ENCODE results near the gene USP31. TPM values are rescaled to one million over a fixed set of nuclear protein-coding genes. Genes with fewer than 3 reads are reported as not detected.
"Not testable (repeated sequence)": the region's sequence is repeated elsewhere in the genome, so short reads cannot be mapped to it uniquely, and the experiment has no call there.

Gene USP31
- total RNA-seq, 2 experiments from 2014 or later, result 5.1 to 5.4 TPM

DNA sequence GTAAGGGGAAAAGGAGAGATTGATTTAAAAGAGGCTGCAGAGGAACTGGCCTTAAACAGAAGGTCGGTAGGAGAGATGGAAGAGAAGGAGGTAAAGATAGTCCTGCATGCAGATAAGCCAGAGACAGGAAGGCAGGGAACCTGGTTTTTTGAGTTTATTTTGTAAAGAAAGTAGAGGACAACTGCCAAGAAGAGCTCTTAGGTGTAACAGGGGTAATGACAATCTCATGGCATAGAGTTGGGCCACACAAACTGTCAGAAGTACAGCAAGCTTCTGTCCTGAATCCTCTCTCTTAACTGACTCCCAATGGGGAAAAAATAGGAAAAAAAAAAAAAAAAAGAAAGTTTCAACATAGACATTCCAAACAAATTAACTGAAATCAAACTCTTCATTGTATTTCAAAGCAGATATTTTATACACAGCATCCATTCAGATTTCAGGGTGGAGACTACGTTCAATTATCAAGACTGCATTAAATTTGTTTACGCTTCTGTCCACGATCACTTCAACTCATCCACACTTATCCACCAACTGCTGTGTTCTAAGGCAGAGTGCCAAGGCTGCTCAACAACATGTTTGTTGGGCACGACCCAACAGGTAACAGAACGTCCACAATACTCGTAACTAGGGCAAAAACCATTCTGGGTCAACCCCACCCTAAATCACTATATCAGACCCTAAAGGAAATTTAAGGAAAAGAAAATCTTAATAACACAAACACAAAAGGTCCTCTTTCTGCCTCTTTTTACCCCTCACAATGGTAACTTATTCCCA is 34.9 kb downstream of the USP31 start:
- POLR2A ChIA-PET, result no interaction called here
- CTCF ChIA-PET, result no interaction called here
- H3K4me1 Mint-ChIP-seq, result no peaks in the 10 kb centered on the region
- H3K36me3 Mint-ChIP-seq (ENCODE audit: low read depth), result no peaks in the 10 kb centered on the region
- H3K27me3 Mint-ChIP-seq, result no peaks in the 10 kb centered on the region
- no peak for DNase-seq
- no peak overlapping the region for H3K27ac Mint-ChIP-seq
- no peak overlapping the region for H3K4me3 Mint-ChIP-seq
- H3K9me3 Mint-ChIP-seq, result no peaks in the 10 kb centered on the region

GRCh38 chr16:23113185-23113584 is 36.1 kb downstream of the USP31 start:
- no peak overlapping the region for H3K27ac Mint-ChIP-seq
- H3K9me3 Mint-ChIP-seq, result no peaks in the 10 kb centered on the region
- no peaks in the 10 kb centered on the region for H3K36me3 Mint-ChIP-seq (ENCODE audit: low read depth)
- H3K4me1 Mint-ChIP-seq, result no peaks in the 10 kb centered on the region
- POLR2A ChIA-PET, result no interaction called here
- DNase-seq, result no peak
- no peak overlapping the region for H3K4me3 Mint-ChIP-seq
- CTCF ChIA-PET, result no interaction called here
- no peaks in the 10 kb centered on the region for H3K27me3 Mint-ChIP-seq

DNA sequence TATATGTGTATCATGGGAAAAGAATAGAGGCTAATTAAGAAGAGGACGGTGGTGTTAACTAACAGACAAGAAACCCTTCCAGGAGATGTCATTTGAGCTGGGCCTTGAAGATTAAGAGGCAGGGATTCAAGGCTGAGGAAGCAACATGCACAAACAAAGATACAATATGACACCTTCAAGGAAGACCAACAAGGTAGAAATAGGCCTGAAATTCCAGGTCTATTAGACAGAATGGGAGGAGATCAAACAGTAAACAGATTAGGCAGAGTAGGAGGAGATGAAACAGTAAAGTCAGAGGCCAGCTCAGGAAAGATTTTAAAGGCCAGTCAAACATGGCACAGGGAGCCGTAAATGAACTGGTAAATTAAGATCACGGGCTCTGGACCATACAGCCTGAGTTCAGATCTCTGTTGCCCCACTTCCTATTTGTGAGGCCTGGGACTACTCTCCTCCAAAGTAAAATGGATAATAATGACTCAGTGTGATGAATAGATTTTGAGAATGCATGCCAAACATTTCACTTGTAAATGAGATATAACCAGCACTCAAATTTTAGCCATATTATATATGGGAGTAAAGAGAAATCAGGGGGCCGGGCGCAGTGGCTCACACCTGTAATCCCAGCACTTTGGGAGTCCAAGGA is 38.9 kb downstream of the USP31 start:
- H3K36me3 Mint-ChIP-seq (ENCODE audit: low read depth), result no peaks in the 10 kb centered on the region
- no peak overlapping the region for H3K4me3 Mint-ChIP-seq
- DNase-seq, result no peak
- H3K9me3 Mint-ChIP-seq, result no peaks in the 10 kb centered on the region
- POLR2A ChIA-PET, result no interaction called here
- H3K27ac Mint-ChIP-seq, result no peak overlapping the region
- H3K27me3 Mint-ChIP-seq, result no peaks in the 10 kb centered on the region
- CTCF ChIA-PET, result interaction anchor here (1.4 kb wide), 1 partner anchor 16 kb away, joined by 3 read pairs; no protein-coding TSS in a partner anchor
- no peaks in the 10 kb centered on the region for H3K4me1 Mint-ChIP-seq

- H3K27me3 Mint-ChIP-seq, result no peaks in the 10 kb centered on the region
- no peak overlapping the region for H3K27ac Mint-ChIP-seq
- H3K36me3 Mint-ChIP-seq (ENCODE audit: low read depth), result no peaks in the 10 kb centered on the region
- POLR2A ChIA-PET, result no interaction called here
- no peak for DNase-seq
- no peak overlapping the region for H3K4me3 Mint-ChIP-seq
- no peaks in the 10 kb centered on the region for H3K4me1 Mint-ChIP-seq
- H3K9me3 Mint-ChIP-seq, result no peaks in the 10 kb centered on the region
- CTCF ChIA-PET, result no interaction called here
Observed at GRCh38 chr16:23107936-23108335, 41.3 kb downstream of the USP31 start.

DNA sequence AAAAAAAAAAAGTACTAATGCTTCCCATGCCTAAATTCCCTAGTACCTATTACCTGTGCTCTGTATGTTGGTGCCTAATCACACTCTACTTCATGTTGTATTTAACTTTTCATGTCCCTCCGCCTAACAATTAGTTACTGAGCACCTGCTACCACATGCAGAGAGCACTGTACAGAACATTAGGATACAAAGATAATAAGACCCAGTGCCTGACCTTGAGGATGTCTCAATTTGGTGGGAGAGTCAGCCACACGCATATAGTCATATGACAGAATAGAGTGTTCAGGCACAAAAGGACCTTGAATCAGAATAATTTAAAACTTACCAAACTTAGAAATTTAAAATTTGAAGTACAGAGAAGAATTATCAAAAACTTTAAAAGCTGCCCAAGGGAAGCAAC is 42.1 kb downstream of the USP31 start:
- no peaks in the 10 kb centered on the region for H3K9me3 Mint-ChIP-seq
- H3K27me3 Mint-ChIP-seq, result no peaks in the 10 kb centered on the region
- POLR2A ChIA-PET, result no interaction called here
- no peaks in the 10 kb centered on the region for H3K4me1 Mint-ChIP-seq
- H3K27ac Mint-ChIP-seq, result no peak overlapping the region
- CTCF ChIA-PET, result no interaction called here
- H3K4me3 Mint-ChIP-seq, result no peak overlapping the region
- no peak for DNase-seq
- H3K36me3 Mint-ChIP-seq (ENCODE audit: low read depth), result no peaks in the 10 kb centered on the region

DNA sequence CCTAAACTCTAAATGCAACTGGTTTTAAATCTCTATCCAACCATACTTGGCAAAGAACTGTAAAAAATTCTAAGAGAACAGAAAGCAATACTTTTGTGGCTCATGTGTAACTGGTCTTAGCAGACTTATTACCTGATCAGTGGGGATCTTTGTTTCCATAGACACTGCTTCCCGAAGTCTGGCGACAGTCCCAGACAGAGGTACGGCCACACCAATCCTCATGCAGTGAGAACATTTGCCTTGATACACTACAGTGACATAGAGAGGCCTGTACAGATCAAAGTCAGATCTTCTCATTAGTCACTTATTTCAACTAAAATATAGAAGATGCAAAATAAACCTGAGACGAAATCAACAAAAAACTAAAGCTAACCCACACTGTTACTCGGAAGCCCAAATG is 43.9 kb downstream of the USP31 start:
- Mint-ChIP-seq H3K36me3 (ENCODE audit: low read depth) (peaks cover 5% of the 10 kb centered on the region), H3K9me3 (no peaks in the 10 kb centered on the region), H3K27me3 (no peaks in the 10 kb centered on the region), H3K4me1 (no peaks in the 10 kb centered on the region), H3K27ac (no peak overlapping the region), H3K4me3 (no peak overlapping the region)
- CTCF ChIA-PET, result no interaction called here
- POLR2A ChIA-PET, result no interaction called here
- no peak for DNase-seq

DNA sequence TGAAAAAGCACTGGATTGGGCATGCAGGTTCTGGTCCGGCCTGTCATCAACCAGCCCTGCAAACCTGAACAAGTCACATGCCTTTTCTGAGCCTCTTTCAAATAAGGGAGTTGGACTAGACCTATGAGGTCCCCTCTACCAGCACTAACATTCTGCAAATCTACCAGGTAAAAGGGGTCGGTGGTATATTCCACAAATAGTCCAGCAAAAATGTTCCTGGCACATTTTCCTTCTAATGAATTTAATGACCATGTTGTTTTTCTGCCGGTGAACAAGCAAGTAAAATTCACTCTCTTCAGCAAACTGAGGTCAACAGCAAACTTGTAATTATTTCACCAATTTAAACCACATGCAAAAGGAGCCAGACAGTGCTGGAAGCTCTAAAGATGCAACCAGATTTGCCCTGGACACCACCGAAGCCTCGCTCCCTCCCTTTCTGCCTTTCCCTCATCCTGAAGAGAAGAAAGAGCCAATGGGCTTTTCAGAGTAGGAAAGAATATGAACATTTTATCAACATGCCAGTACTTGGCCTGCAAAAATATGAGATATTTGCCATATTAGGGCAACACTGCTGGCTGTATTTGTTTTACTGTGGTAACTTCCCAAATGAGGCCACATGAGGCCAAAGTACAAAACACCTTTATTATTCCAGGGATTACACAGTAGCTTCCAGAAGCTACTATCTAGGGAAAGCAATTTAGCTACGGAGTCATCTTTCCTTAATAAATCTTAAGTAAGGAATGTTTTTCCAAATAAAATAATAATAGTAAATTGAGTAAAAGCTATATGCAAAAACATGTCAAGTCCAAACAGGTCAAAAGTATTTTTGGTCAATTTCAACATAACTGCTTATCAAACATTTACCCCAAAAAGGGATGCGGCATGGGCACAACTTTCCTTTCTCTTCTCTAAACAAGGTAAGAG is 45.0 kb downstream of the USP31 start:
- Mint-ChIP-seq H3K9me3 (no peaks in the 10 kb centered on the region), H3K4me3 (no peak overlapping the region), H3K36me3 (ENCODE audit: low read depth) (peaks cover 10% of the 10 kb centered on the region), H3K27ac (no peak overlapping the region), H3K4me1 (no peaks in the 10 kb centered on the region), H3K27me3 (no peaks in the 10 kb centered on the region)
- DNase-seq, result no peak
- POLR2A ChIA-PET, result no interaction called here
- CTCF ChIA-PET, result no interaction called here

GRCh38 chr16:23103603-23104002 is 45.6 kb downstream of the USP31 start:
- CTCF ChIA-PET, result no interaction called here
- POLR2A ChIA-PET, result no interaction called here
- no peak for DNase-seq
- Mint-ChIP-seq H3K27ac (no peak overlapping the region), H3K4me1 (no peaks in the 10 kb centered on the region), H3K27me3 (no peaks in the 10 kb centered on the region), H3K4me3 (no peak overlapping the region), H3K9me3 (no peaks in the 10 kb centered on the region), H3K36me3 (ENCODE audit: low read depth) (peaks cover 16% of the 10 kb centered on the region)

DNA sequence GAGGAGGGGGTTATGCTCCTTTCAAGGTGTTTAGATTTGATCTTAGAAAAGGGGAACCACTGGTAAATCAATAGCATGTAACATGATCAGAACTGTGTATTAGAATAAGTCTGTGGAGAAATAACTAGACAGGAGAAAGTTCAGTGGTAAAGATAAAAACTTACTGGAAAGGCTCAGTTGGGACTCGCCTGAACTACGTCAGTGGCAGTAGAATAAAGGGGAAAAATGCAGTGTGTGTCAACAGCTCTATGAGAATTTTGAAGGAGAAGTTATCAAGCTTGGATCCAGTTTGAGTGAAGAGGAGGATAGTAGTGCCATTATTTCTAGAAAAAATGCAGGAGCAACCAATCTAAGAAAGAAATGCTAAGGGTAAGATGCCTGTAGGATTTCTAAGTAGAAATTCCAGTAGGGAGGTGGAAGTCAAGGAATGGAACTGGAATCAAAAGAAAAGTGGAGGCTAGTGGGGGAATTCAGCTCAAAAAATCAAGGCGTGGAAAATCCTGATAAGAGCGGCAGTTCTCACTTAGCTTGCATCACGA is 48.2 kb downstream of the USP31 start:
- ChIA-PET CTCF (no interaction called here), POLR2A (no interaction called here)
- Mint-ChIP-seq H3K36me3 (ENCODE audit: low read depth) (peaks cover 21% of the 10 kb centered on the region), H3K27ac (no peak overlapping the region), H3K27me3 (no peaks in the 10 kb centered on the region), H3K4me1 (peaks cover 12% of the 10 kb centered on the region), H3K9me3 (no peaks in the 10 kb centered on the region), H3K4me3 (no peak overlapping the region)
- no peak for DNase-seq

GRCh38 chr16:23096450-23096849 is 52.8 kb downstream of the USP31 start:
- Mint-ChIP-seq H3K36me3 (ENCODE audit: low read depth) (peaks cover 43% of the 10 kb centered on the region), H3K4me3 (peak overlapping the region; percentile 21), H3K27ac (peak overlapping the region; percentile 38), H3K4me1 (peaks cover 27% of the 10 kb centered on the region)
- H3K27me3 Mint-ChIP-seq, DNase-seq, POLR2A ChIA-PET, H3K9me3 Mint-ChIP-seq, CTCF ChIA-PET: not testable (repeated sequence)

DNA sequence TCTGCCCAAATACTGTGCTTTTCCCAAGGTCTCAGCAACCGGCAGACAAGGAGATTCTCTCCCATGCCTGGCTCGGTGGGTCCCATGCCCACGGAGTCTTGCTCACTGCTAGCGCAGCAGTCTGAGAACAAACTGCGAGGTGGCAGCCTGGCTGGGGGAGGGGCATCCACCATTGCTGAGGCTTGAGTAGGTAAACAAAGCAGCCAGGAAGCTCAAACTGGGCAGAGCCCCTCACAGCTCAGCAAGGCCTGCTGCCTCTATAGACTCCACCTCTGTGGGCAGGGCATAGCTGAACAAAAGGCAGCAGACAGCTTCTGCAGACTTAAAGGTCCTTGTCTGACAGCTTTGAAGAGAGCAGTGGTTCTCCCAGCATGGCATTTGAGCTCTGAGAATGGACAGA is 55.1 kb downstream of the USP31 start:
- CTCF ChIA-PET, result interaction anchor here (1.0 kb wide), 1 partner anchor 16 kb away, joined by 3 read pairs; no protein-coding TSS in a partner anchor
- POLR2A ChIA-PET, H3K27me3 Mint-ChIP-seq, H3K4me3 Mint-ChIP-seq, DNase-seq, H3K9me3 Mint-ChIP-seq, H3K27ac Mint-ChIP-seq: not testable (repeated sequence)
- H3K36me3 Mint-ChIP-seq (ENCODE audit: low read depth), result peaks cover 39% of the 10 kb centered on the region
- H3K4me1 Mint-ChIP-seq, result peaks cover 27% of the 10 kb centered on the region

DNA sequence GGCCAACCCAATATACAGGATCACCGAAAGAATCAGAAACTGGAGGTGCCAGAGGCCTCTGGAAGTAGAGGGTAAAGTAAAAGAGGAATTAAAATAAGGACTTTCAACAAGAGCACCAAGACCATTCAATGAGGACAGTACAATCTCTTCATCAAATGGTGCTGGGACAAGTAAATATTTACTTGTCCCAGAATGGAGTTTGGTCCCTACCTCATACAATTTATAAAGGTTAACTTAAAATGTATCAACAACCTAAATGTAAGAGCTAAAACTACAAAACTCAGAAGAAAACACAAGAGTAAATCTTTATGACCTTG is 56.5 kb downstream of the USP31 start:
- DNase-seq, result no peak
- peaks cover 29% of the 10 kb centered on the region for H3K36me3 Mint-ChIP-seq (ENCODE audit: low read depth)
- H3K4me3 Mint-ChIP-seq, result no peak overlapping the region
- H3K27ac Mint-ChIP-seq, result no peak overlapping the region
- H3K9me3 Mint-ChIP-seq, result no peaks in the 10 kb centered on the region
- H3K4me1 Mint-ChIP-seq, result peaks cover 27% of the 10 kb centered on the region
- CTCF ChIA-PET, result no interaction called here
- no peaks in the 10 kb centered on the region for H3K27me3 Mint-ChIP-seq
- POLR2A ChIA-PET, result no interaction called here

DNA sequence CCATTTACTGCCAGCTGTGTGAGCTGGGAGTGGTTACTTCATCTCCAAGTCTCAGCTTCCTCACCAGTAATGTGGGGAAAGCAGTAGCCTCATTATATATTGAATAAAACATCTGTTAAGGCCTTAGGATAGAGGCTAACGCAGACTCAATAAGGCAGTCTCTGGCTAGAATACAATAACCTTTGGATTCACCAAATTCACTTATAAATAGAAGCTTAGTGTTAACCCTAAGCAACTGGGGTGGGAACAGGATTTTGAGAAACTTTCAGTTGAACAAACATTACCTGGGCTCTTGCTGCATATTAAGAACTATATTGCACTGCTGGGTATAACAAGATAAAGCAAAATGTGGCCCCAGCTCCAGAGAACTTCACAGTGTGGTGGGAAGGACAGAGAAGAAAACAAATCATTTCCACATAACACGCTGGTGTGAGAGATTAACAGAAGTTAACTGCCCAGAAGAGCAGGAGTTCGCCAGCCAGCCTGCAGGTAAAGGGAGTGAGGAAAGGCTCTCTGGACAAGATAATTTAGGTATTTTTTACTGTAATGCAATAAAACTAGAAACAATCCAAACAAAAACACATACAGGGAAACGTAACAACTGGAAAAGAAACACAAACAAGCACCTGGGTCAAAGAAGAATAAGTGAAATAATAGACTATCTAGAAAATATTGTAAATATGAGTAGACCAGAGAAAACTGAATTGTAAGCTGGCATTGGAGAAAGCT is 57.0 kb downstream of the USP31 start:
- Mint-ChIP-seq H3K36me3 (ENCODE audit: low read depth) (peaks cover 29% of the 10 kb centered on the region), H3K27ac (no peak overlapping the region), H3K9me3 (no peaks in the 10 kb centered on the region), H3K4me1 (peaks cover 25% of the 10 kb centered on the region), H3K27me3 (no peaks in the 10 kb centered on the region), H3K4me3 (no peak overlapping the region)
- DNase-seq, result no peak
- CTCF ChIA-PET, result no interaction called here
- POLR2A ChIA-PET, result no interaction called here
